Keratinocyte (primary cell): ENCODE results near the gene PAH. TPM values are rescaled to one million over a fixed set of nuclear protein-coding genes. Genes with fewer than 3 reads are reported as not detected.

ENCODE experiments used
- DNase-seq: peaks from one replicate; pipeline ENCODE4 v3.0.0-alpha.2; 2011; ENCODE audit warnings: low read depth, missing footprints, low spot score
- FAIRE-seq: peaks from 2 replicates; lab custom pipeline; 2011; peaks lifted over from hg19 to GRCh38; lab: Jason Lieb, UNC
- H2AFZ ChIP-seq: 2 replicates; pipeline ENCODE4 v1.6.0; 2012; ENCODE audit warnings: low read length, control low read depth, inconsistent platforms; ENCODE audit not compliant: control insufficient read depth
- H3K27ac ChIP-seq: 2 replicates; pipeline ENCODE4 v1.5.1; 2011; ENCODE audit warnings: low read length; ENCODE audit not compliant: control insufficient read depth, insufficient read depth
- H3K27me3 ChIP-seq: 3 replicates; pipeline ENCODE4 v1.6.0; 2011; ENCODE audit warnings: low read length; ENCODE audit not compliant: control insufficient read depth, insufficient read depth; ENCODE audit errors: extremely low read depth
- H3K36me3 ChIP-seq, 2 experiments: 2 replicates in 1 of 2; 3 replicates in 1 of 2; pipeline ENCODE4 v1.5.1; 2011; ENCODE audit warnings: low read length in 2 of 2, mild to moderate bottlenecking in 1 of 2; ENCODE audit not compliant: control insufficient read depth in 2 of 2, insufficient read depth in 2 of 2; ENCODE audit errors: extremely low read depth in 1 of 2
- H3K4me1 ChIP-seq: 3 replicates; pipeline ENCODE4 v1.5.1; 2011; ENCODE audit warnings: low read length; ENCODE audit not compliant: control insufficient read depth, insufficient read depth; ENCODE audit errors: extremely low read depth
- H3K4me2 ChIP-seq: 3 replicates; pipeline ENCODE4 v1.6.0; 2011; ENCODE audit warnings: low read depth, low read length; ENCODE audit not compliant: control insufficient read depth, insufficient read depth; ENCODE audit errors: extremely low read depth
- H3K4me3 ChIP-seq, 3 experiments: fragments of 200-600 bp in 1 of 3; sonication (generic) in 1 of 3; 2 replicates in 2 of 3; 3 replicates in 1 of 3; pipeline ENCODE4 v1.5.1; 2011 to 2016; ENCODE audit warnings: low read length in 3 of 3, mild to moderate bottlenecking in 3 of 3, control low read depth in 2 of 3, inconsistent platforms in 1 of 3, low read depth in 1 of 3, mixed read lengths in 1 of 3, mixed run types in 1 of 3, moderate library complexity in 1 of 3; ENCODE audit not compliant: control insufficient read depth in 2 of 3, insufficient read depth in 2 of 3; ENCODE audit errors: extremely low read depth in 1 of 3
- H3K79me2 ChIP-seq: 2 replicates; pipeline ENCODE4 v1.6.0; 2012; ENCODE audit warnings: low read length; ENCODE audit not compliant: control insufficient read depth, insufficient read depth
- H3K9ac ChIP-seq: 3 replicates; pipeline ENCODE4 v1.6.0; 2011; ENCODE audit warnings: low read length; ENCODE audit not compliant: control insufficient read depth, insufficient read depth; ENCODE audit errors: extremely low read depth
- H3K9me1 ChIP-seq: 3 replicates; pipeline ENCODE4 v1.6.0; 2011; ENCODE audit warnings: low read length; ENCODE audit not compliant: control insufficient read depth, insufficient read depth; ENCODE audit errors: extremely low read depth
- H3K9me3 ChIP-seq: 2 replicates; pipeline ENCODE4 v1.5.1; 2012; ENCODE audit warnings: low read depth, low read length; ENCODE audit not compliant: control insufficient read depth
- H4K20me1 ChIP-seq: 3 replicates; pipeline ENCODE4 v1.6.0; 2011; ENCODE audit warnings: low read length; ENCODE audit not compliant: control insufficient read depth, insufficient read depth; ENCODE audit errors: extremely low read depth
- CTCF ChIP-seq, 3 experiments: IDR thresholded peaks in 1 of 3; conservative IDR thresholded peaks in 1 of 3; optimal IDR thresholded peaks in 1 of 3; 2 replicates in 2 of 3; 3 replicates in 1 of 3; pipeline versions ENCODE3 to v1.5.1; 2011; ENCODE audit warnings: low read length in 3 of 3, mild to moderate bottlenecking in 3 of 3, moderate library complexity in 2 of 3, control low read depth in 1 of 3, inconsistent platforms in 1 of 3; ENCODE audit not compliant: insufficient read depth in 2 of 3; ENCODE audit errors: extremely low read depth in 1 of 3
- EZH2 ChIP-seq: IDR thresholded peaks from one replicate; pipeline ENCODE4 v1.6.1; 2012; ENCODE audit warnings: inconsistent platforms, mild to moderate bottlenecking, low read length, moderate library complexity
- dilution Hi-C: fragments of 300-500 bp; cut with MboI; formaldehyde crosslinking; loops from one replicate; pipeline ENCODE4 v1.7.0; 2020; ENCODE audit warnings: low sequenced_read_pairs; ENCODE audit not compliant: extremely low pct_ligation_motif_present
- polyA plus RNA-seq, 5 experiments: library from polyadenylated mRNA; depleted of rRNA in 3 of 5; stranded (reverse) in 3 of 5; stranded (forward) in 1 of 5; unstranded in 1 of 5; fragments of >200 nt; gene quantifications; 1 replicate in 1 of 5; 2 replicates in 3 of 5; 3 replicates in 1 of 5; pipeline versions ENCODE4 v1.2.1 to v1.2.3, GENCODE V29; 2011 to 2012; ENCODE audit warnings: missing spikeins in 2 of 5, low read depth in 1 of 5, low replicate concordance in 1 of 5

The PAH gene
- polyA plus RNA-seq, 1 donor (not counting 4 experiments of a cell fraction or from before 2014, with no cell fraction given): not detected

- Histone ChIP-seq H3K9me3 (no peaks in the 10 kb centered on the region), H3K79me2 (no peaks in the 10 kb centered on the region), H3K4me2 (no peak overlapping the region), H3K36me3 (no peaks in the 10 kb centered on the region), H3K9me1 (no peaks in the 10 kb centered on the region), H3K27ac (no peak overlapping the region), H3K27me3 (no peaks in the 10 kb centered on the region), H4K20me1 (no peaks in the 10 kb centered on the region), H3K4me1 (no peaks in the 10 kb centered on the region), H3K4me3 (no peak overlapping the region), H3K9ac (no peak overlapping the region), H2AFZ (no peak overlapping the region)
- TF ChIP-seq EZH2 (no peak), CTCF (optimal IDR thresholded peaks at IDR 0.05 in 1 of 3, IDR thresholded peaks at IDR 0.05 in 1 of 3, conservative IDR thresholded peaks at IDR 0.05 in 1 of 3; ENCODE audit: extremely low read depth in 1 of 3, insufficient read depth in 2 of 3, low read length in 3 of 3) (no peak)
- DNase-seq (no peak), FAIRE-seq (no peak)
- dilution Hi-C loops: no loop called here
These were observed 110.9 kb downstream of the PAH start for GRCh38 chr12:102806110-102806509.

GRCh38 chr12:102800565-102800964 lies 116.5 kb downstream of the PAH start:
- Histone ChIP-seq H3K9me3 (no peaks in the 10 kb centered on the region), H3K36me3 (no peaks in the 10 kb centered on the region), H3K79me2 (no peaks in the 10 kb centered on the region), H3K27ac (no peak overlapping the region), H3K27me3 (no peaks in the 10 kb centered on the region), H3K4me1 (no peaks in the 10 kb centered on the region), H3K9ac (no peak overlapping the region), H3K4me2 (no peak overlapping the region), H4K20me1 (no peaks in the 10 kb centered on the region), H2AFZ (no peak overlapping the region), H3K9me1 (no peaks in the 10 kb centered on the region), H3K4me3 (no peak overlapping the region)
- dilution Hi-C loops: no loop called here
- FAIRE-seq (no peak), DNase-seq (no peak)
- no peak for TF ChIP-seq EZH2
- TF ChIP-seq CTCF (optimal IDR thresholded peaks at IDR 0.05 in 1 of 3, IDR thresholded peaks at IDR 0.05 in 1 of 3, conservative IDR thresholded peaks at IDR 0.05 in 1 of 3; ENCODE audit: extremely low read depth in 1 of 3, insufficient read depth in 2 of 3, low read length in 3 of 3): no peak
